MV-4-11 (cell line): ENCODE results near the gene RELN.
"Not testable (repeated sequence)": the region's sequence is repeated elsewhere in the genome, so short reads cannot be mapped to it uniquely, and the experiment has no call there.

Experiments
- DNase-seq: peaks from one replicate; lab custom pipeline; 2025; lab: John Stamatoyannopoulos, UW

The RELN gene

DNA sequence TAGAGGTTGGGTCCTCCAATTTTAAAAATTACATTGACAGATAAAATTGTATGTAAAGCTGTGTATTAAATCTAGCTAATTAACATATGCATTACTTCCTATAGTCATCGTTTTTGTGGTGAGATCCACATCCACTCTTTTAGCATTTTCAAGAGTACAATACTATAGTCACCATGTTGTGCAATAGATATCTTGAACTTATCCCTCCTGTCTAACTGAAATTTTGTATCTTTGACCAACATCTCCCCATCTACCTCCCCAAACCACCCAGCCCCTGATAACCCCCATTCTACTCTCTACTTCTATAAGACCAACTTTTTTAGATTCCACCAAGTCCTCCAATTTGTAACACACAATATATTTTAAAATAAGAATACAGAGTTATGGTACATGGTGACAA is 208.0 kb downstream of the RELN start:
- no peak for DNase-seq

DNA sequence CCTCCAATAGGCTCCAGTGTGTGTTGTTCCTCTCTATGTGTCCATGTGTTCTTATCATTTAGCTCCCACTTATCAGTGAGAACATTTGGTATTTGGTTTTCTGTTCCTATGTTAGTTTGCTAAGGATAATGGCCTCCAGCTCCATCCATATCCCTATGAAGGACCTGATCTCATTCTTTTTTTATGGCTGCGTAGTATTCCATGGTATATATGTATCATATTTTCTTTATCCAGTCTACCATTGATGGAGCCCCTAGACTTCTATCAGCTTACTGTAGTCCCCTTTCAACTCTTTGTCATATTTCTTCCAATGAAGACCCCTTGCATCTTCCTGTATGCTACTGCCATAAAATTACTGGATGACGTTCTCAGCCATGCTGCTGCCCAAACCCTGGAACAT is 208.9 kb downstream of the RELN start:
- DNase-seq = not testable (repeated sequence)

DNA sequence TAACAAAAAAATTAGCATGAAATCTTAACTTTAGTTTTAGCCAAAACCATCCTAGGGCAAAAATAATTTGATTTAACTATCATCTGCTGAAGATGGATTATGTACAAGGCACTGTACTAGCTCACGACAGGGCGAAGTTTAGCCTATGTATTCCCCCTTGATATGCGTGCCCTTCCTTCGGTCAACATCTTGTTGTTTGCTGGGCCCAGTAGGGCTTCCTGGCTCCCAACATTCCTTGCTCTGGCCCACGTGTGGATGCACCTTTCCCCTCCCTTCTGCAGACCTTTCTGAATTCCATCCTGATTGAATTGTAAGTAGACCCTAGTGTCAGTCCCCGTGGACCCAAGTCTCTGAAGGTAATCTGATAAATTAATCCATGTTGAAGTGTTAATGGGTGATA is 212.0 kb downstream of the RELN start:
- DNase-seq = no peak

DNA sequence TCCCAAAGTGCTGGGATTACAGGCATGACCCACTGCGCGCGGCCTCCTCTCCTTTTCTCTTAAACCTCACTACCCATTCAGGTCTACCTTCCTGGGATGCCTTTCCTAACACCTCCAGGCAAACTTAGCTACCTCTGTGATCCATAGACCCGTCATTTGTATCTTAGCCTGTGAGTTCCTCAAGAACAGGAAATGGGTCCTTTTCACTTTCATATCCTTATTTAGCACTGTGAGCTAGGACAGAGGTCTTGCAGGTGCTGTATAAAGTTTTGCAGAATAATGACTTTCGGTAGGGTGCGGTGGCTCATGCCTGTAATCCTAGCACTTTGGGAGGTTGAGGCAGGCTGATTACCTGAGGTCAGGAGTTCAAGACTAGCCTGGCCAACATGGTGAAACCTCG is 215.7 kb downstream of the RELN start:
- DNase-seq = no peak

DNA sequence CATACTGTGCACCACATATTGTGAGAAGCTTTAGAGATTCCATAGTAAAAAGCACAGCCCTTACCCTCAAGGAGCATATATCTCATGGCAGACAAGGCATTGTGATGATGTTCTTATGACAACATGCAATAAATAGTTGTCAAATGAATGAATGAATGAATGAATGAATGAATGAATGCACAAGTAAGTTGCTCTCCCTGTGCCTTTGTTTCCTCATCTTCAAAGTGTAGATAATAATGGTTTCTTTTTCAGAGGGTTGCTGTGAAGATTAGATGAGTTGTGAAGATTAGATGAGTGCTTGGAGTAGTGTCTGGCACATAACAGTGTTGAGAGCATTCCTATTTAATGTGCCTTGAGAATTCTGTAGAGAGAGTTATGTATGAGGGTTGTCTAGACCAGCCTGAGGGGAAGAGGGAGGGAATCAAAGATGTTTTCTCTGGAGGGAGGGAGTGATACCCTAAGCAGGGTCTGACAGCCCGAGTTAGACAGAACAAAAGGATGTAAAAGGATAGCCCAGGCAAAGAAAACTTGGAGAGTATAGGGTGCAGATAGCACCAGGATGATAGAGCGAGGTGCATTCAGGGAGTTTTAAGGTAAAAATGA is 217.2 kb downstream of the RELN start:
- no peak for DNase-seq

DNA sequence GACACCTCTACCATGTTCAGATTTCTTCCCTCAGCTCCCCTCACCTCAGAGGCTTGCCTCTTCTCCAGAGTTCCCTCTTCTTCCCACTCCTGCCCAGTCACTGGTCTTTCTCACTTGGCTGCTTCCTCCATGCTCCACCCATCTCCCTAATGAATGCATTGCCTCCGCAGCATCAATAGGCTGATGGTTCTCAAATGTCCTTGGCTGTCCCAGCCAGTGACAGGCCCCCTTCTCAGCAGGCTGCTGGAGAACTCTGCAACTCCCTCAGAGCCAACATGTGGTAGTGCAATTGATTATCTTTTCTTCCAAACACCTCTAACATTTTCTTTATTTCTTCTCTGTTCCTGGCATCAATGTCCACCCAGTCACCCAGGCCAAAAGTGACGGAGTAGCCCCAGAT is 218.2 kb downstream of the RELN start:
- no peak for DNase-seq

DNA sequence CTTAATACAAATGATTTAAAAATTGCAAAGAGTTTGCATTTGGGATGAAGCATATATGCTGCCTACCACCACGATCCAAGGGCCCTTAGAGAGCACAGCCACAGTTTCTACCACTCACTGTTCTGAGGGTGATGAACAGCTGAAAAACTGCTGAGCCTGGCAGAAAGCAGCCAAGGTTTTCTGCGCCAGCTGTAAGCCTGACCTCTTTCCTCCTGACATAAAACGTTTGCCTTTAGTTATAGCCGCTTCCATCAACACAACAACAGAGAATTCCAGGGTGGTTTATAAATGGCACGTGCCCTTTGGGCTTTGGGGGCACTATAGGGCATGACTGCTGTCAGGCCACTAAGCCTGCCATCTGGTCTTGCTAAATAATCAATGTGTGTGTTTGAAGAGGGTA is 222.8 kb downstream of the RELN start:
- no peak for DNase-seq

DNA sequence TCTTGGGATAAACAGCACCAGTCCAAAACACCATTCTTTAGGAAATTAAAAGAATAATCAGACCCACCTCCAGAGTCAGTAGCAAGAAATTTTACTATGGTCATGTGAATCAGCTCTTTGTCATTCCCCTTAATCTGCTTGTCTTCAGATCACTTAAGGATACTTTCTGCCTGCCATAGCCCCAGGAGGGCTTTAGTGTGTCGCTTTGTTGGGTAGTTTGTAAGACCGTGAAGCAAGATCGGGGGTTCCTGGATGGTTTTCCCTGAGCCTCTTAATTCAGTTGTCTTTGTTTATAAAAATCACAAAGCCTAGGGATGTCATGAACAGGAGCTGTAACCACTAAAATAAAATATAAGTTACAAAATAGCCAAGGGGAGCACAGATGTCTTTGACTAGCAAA is 223.6 kb downstream of the RELN start:
- DNase-seq = no peak

DNA sequence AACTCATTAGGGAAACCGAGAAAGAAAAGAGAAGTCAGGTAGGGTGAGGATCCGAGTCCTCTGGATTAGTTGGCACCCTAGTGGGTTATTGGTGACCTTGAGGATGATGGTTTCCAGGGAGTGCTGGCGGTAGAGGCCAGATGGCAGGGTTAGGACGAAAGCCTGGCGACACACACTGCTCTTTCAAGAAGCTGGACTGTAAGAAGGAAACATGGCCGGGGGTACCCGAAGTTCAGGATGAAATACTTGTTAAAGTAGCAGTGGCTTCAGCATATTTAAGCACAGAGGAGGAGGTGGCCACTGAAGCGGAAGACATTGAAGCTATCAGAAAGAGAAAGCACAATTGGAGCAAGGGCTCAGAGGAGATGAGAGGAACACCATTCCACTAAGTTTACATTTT is 224.6 kb downstream of the RELN start:
- no peak for DNase-seq

DNA sequence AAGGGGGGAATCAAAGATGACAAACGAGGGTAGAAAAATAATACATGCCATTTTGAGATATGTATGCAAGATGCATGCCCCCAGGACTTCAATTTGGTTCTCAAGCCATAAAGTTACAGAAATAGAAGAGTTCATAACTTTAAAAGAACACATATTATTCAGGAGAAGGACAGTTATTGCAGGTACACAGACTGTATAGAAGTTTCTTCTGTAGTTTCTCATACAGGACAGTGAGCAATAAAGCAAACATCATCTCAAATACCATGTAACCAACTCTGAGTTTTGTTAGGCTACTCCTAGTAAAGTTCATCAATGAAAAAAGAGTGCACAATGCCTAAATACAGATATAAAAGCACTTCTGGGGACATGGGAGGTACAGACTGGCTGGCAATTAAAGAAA is 226.6 kb downstream of the RELN start:
- DNase-seq = no peak

DNA sequence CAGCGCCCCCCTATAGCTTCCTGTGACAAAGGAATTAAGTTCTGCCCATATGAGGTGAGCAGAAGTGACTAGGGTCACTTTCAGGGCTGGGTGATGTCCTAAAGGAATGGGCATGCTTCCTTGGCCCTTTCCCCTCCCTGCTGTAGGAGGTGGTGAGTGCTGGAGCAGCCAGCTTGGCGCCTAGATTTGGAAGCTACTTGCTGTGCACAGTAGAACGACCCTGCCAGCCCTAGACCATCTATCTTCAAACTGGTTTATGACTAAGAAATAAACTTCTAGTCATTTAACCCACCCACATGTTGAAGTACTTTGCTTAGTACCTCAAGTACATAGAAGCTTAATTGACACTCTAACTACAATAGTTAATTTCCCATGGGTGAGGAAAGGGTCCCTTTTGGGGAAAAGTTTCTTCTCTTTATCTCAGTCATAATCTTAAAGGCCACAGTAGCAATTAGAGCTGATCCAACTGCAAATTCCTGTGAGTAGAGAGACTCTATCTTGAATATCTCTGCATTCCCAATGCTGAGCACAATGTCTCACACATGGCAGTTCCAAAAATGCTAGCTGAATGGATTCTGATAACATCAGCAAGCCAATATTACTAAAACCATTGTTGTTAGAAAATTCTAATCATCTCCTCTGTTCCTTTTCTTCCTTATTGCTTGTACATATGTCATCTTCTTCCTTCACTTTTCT is 227.2 kb downstream of the RELN start:
- DNase-seq = no peak

DNA sequence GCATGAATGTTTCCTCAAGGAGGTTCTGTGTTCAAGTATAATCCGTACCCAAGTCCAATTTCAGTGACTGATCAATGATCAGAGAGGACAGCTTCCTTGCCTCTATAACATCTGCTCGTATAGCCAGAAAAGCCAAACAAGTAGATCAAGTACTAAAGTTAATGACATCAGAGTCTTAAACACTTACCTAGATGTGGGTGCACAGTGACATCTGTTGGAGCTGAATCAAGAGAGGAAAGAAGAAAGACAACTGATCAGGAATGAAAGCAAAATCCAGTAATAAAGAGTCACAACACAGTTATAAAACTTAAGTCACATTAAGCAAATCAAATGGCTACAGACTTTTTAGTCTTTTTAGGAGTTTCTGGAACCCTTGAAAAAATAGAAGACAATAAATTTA is 236.5 kb downstream of the RELN start:
- no peak for DNase-seq

DNA sequence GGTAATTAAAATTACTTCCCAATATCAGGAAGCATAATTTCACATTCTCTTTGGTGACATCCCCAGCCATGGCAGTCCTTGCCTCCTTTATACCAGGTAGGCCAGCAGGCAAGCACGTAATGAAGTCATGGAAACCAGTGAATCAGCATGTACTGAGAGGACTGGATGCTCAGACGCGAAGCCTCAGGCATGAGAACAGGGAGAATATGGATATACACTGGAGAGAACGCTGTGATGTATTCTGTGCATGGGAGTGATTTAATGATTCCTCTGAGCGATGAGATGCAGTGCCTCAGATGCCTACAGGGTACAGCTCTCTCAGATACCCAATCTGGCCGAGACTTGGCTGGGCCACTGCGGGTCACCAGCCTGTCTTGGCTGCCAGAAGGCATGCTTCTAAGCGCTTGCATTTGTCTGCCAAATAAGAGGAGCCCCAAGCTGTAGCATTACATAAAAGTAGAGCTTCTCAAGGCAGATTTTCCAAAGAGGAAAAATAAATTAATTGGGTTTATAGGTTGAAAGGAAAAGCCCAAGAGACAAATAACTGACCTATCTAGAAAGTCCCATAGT is 238.1 kb downstream of the RELN start:
- no peak for DNase-seq

DNA sequence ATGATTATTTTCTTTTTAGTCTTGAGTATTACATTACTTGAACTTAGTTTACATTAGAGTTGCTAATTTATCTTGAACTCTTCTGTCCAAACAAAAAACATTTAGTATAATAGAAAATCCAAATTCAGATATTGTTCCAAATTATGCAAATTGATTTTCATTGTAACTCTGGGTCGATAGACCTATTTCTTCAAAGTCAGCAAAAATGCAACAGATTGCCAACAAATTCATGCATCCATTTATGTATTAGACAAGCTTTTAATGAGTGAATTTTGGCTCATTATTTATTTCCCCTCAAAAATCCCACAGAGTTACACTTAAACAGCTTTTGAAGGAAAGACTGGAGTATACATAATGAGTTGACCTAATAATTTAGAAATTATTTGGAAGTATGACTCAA is 240.8 kb downstream of the RELN start:
- no peak for DNase-seq

DNA sequence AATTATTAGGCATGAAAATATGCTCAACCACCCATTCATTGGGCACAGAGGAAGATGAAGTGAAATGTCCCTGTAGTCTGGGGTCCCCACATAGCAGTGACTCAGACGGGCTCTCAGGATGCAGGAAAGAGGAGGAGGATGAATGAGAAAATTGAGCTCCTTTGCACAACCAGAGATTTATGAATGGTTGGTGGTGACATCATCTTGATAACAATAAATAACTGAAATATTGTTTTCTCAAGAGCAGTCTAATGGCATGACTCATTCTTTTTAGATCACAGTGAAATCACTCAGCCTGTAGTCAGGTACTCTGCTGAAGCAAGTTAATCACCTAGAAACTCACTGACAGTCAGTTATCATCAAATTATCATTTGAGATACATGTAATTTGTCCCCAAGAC is 254.1 kb downstream of the RELN start:
- no peak for DNase-seq

DNA sequence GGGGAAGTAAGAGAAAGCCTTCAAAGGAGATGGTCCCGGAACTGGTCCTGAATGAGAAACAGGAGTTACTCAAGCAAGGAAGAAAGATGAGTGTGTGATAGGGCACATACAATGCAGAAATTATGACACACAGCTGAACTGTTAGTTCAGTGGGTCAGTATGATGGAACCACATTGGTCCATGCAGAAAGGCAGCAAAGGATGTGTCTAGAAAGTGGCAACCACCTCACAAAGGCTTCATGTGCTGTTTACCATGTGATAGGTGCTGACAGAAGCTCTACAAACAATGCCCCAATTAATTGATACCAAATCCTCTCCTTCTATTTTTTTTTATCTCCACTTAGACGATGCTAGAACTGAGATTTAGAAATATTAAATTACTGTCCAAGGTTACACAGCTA is 258.3 kb downstream of the RELN start:
- DNase-seq = no peak

DNA sequence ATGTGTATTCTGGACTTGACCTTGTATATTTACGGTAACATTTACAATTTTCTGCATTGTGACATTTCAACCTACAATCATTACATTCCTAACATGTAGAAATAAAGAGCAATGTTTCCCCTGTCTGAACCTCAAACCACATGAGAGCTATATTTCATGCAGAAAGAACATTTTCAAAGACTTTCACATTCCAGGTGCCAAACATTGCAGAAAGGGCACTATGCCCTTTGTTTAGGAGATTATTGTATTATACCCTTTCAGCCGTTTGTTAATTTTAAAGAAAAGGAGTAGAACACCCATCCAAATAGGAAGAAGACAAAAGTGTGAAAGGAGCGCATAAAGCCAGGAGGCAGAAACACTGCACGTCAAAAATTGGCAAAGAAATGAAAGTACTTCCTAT is 260.4 kb downstream of the RELN start:
- DNase-seq = no peak

DNA sequence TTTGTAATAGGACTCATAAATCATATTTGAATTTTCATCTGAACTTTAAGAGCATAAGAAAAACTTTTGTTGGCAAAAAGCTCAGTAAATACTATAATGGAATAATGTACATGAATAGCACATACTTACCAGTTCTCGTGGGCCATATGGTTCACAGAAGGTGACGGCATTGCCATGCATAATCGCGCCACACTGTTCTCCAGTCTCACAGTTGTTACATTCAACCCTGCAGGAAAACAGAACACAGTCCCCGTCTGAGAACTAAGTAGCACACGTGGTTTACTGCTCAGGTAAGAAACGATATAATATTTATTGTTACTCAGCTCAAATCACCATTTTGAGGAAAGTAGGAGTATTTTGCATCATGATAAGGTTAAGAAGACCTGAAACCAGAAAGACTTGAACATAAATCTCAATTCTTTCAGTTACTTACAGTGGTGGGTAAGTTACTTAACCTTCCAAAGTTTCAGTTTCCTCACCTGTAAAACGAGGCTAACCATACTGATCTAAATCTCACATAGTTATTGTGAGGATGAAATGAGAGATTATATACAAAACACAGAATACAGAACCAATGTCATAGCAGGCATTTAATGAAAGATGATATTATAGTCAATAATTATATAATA is 261.4 kb downstream of the RELN start:
- DNase-seq = no peak

DNA sequence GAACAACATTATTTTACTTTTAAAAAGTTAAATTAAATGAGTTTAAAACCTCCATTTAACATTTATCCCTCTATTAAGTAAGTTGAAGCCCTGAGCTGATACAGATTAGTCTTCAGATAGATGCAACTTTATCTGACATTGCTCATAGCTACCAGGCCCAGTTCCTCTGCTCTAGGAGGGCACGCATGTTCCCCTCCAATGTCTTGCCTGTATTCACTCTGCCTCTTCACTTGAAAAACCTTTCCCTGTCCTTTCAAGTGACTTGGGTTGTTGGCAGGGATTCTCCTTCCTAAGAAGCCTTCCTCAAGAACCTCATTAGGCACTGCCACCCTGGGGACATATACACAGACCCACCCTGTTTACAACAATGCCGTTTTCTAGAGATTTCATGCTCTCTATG is 270.4 kb downstream of the RELN start:
- no peak for DNase-seq

DNA sequence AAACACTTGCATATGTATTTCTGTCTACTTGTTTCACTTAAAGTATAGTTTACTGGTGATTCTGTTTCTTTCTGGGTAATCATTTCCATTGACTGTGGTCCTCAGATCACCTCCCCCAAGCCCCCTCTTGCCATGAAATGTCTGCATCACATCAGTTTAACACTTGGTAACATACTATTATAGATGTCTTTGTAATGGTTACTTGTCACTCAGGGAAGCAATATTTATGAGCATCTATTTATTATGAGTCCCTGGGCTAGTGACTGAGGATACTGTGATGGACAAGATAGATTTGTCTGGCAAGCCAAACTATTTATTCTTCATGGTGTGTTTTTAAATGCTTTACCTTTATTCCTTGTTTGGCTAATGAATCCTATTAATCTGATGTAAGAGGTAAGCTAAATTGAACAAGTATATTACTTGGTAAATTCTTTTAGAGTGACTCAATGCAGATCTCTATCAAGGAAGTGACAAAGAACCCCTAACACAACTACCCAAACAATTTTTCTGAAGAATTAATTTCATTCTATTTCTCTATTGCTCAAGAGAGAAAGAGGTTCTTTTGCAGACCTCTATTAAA is 270.9 kb downstream of the RELN start:
- no peak for DNase-seq

DNA sequence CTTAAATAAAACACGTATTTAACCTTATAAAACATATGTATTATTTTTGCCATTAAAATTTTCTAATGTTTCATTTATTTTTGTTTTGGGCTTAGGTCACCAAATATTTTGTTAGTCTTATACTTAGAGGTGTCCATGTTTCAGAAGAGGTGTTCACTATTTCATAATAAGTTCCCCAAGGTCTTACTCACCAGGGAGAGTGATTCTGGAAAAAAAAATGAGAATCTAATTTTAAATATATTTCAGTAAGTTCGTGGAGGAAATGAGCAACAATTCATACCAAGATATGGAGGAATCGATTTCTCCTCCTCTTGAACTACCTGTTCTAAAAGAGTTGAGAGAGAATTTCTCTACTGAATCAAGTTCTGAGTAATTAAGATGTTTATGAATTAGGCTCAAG is 271.9 kb downstream of the RELN start:
- DNase-seq = no peak

DNA sequence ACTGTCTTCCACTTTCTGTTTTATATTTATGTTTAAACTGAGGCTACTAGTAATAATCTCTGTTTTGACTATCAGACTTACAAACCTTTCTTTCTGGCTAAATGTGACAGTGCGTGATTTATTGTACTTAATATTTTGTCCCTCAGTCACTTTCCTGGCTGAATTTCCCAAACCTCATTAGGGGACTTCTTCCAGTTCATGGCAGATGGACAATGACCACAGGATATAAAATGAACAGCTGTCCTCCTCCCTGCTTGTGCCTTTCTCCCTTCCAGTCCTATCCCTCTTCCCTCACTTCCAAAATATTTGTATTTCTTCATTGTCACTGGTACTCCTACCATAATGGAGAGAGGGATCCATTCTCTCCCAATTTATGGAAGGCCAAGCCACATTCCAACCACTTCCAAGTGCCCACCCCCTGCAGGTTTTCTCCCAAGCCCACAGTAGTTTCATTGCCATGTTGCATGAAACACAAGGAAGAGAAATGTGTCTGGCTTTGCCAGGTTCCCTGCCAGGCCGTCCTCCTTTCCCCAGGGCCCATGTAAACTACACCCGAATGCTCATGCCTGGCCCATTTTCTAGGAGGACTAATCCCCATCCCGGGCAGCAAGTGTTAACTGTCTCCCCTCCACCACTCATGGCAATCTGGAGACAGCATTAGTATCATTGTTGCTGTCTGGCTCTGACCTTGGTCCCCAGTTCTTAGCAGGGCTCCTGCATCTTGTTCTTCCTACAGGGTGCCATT is 273.9 kb downstream of the RELN start:
- DNase-seq = no peak
